ENCODE results near the gene DYSF.

Gene DYSF

GRCh38 chr2:71684226-71685072 lies 231.1 kb downstream of the DYSF start:
- DNase-seq (ENCODE audit: extremely low read depth in 1 of 2, low read depth in 1 of 2), result no peak

GRCh38 chr2:71685073-71685848 lies 231.9 kb downstream of the DYSF start:
- no peak for DNase-seq (ENCODE audit: extremely low read depth in 1 of 2, low read depth in 1 of 2)

- no peak for DNase-seq (ENCODE audit: extremely low read depth in 1 of 2, low read depth in 1 of 2)
Measured at GRCh38 chr2:71685941-71686611, 232.7 kb downstream of the DYSF start.

- DNase-seq (ENCODE audit: extremely low read depth in 1 of 2, low read depth in 1 of 2), result no peak
Measured at GRCh38 chr2:71686781-71687180, 233.4 kb downstream of the DYSF start.

GRCh38 chr2:71687412-71687811 lies 234.1 kb downstream of the DYSF start:
- DNase-seq (ENCODE audit: extremely low read depth in 1 of 2, low read depth in 1 of 2), result no peak

- DNase-seq (ENCODE audit: extremely low read depth in 1 of 2, low read depth in 1 of 2), result no peak
Measured at GRCh38 chr2:71688530-71688929, 235.2 kb downstream of the DYSF start.

- DNase-seq (ENCODE audit: extremely low read depth in 1 of 2, low read depth in 1 of 2), result no peak
Measured at GRCh38 chr2:71689393-71689792, 236.0 kb downstream of the DYSF start.

GRCh38 chr2:71689968-71690834 lies 236.8 kb downstream of the DYSF start:
- DNase-seq (ENCODE audit: extremely low read depth in 1 of 2, low read depth in 1 of 2), result no peak

- DNase-seq (ENCODE audit: extremely low read depth in 1 of 2, low read depth in 1 of 2), result no peak
Measured at GRCh38 chr2:71690876-71691475, 237.6 kb downstream of the DYSF start.

GRCh38 chr2:71691747-71692441 lies 238.5 kb downstream of the DYSF start:
- DNase-seq (ENCODE audit: extremely low read depth in 1 of 2, low read depth in 1 of 2), result no peak

GRCh38 chr2:71692621-71693277 lies 239.4 kb downstream of the DYSF start:
- no peak for DNase-seq (ENCODE audit: extremely low read depth in 1 of 2, low read depth in 1 of 2)

GRCh38 chr2:71693286-71694270 lies 240.2 kb downstream of the DYSF start:
- no peak for DNase-seq (ENCODE audit: extremely low read depth in 1 of 2, low read depth in 1 of 2)

- DNase-seq (ENCODE audit: extremely low read depth in 1 of 2, low read depth in 1 of 2), result no peak
Measured at GRCh38 chr2:71694501-71695234, 241.3 kb downstream of the DYSF start.

GRCh38 chr2:71695235-71696120 lies 242.1 kb downstream of the DYSF start:
- no peak for DNase-seq (ENCODE audit: extremely low read depth in 1 of 2, low read depth in 1 of 2)

GRCh38 chr2:71696381-71696780 lies 243.0 kb downstream of the DYSF start:
- DNase-seq (ENCODE audit: extremely low read depth in 1 of 2, low read depth in 1 of 2), result no peak

Measured in activated CD8-positive, alpha-beta memory T cell treated with anti-CD3 and anti-CD28 coated beads for 1 hour (primary cell).